Left renal cortex interstitium (tissue), 4 donors: ENCODE results near the gene TLE4. TPM values are rescaled to one million over a fixed set of nuclear protein-coding genes. Genes with fewer than 3 reads are reported as not detected.
A peak's percentile ranks its signal among the peaks of the same experiment; 100 is the strongest.
"Not testable (repeated sequence)": the region's sequence is repeated elsewhere in the genome, so short reads cannot be mapped to it uniquely, and the experiment has no call there.

Experiments
- DNase-seq, 4 donors: peaks; one replicate each; pipeline ENCODE4 v3.0.0-alpha.2; 2013; ENCODE audit warnings: low read depth in 4 of 4, low spot score in 2 of 4, missing footprints in 1 of 4
- polyA plus RNA-seq, 4 donors: library from polyadenylated mRNA; unstranded; fragments of 120-200 nt; gene quantifications; one replicate each; pipeline ENCODE4 v1.2.1, GENCODE V29; 2013; ENCODE audit not compliant: insufficient read length in 4 of 4

The TLE4 gene
- polyA plus RNA-seq, 4 donors = 62.1 to 80.5 (median 73.1) TPM

DNA sequence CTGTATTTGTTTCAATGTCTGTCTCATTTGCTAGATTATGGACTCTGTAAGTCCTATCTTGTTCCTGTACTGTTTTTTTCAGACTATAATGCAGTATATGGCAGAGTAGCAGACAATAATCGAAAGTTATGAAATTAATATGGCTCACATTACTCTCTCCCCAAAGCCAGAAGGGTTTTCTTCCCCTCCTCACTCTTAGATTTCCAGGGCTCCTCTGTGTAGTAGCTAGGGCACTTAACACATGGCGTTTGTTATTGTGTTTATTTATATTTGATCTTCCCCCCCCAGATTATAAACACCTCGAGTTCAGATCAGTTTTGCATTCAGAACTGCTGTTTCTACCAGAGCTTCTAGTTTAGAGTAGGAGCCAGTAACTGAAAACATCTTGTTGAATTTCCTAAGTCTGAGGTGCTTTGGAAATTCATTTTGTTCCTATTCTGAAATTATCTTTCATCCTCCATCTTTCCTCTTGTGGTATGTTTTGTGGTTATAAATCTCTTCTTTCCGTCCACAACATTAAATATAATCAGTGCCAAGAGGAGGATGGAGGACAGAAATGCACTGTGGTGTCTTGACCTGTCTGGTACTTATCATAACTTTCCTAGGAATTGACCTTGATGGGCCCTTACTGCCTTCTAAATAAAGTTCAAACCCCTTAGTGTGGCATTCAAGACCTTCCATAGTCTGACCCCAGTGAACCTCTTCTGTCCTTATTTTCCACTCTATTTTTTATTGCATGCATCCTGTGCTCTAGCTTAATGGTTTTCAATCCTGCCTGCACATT lies 27.0 kb downstream of the TLE4 start:
- DNase-seq = no peak

GRCh38 chr9:79600466-79600865 lies 28.7 kb downstream of the TLE4 start:
- DNase-seq = no peak

GRCh38 chr9:79603222-79603920 lies 31.6 kb downstream of the TLE4 start:
- DNase-seq = no peak

DNA sequence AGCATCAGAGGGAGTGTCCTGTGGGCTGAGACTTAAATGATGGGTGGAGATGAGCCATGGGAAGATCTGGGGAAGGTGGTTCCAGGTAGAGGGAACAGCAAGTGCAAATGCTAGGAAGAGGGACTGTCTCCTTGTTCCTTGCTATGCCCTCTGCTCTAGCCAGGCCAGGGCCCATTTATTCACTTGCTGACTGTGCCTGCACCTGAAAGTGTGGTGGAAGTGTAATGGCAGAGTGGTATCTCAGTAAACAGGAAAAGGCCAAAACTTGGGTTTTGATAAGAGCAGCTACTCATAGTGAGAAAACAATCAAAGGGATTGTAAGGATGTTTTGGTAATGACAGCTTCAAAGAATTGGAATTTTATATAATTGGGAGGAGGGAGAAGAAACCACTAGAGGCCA lies 32.4 kb downstream of the TLE4 start:
- no peak for DNase-seq

- DNase-seq = no peak
Measured at GRCh38 chr9:79604921-79605562, 33.3 kb downstream of the TLE4 start.

DNA sequence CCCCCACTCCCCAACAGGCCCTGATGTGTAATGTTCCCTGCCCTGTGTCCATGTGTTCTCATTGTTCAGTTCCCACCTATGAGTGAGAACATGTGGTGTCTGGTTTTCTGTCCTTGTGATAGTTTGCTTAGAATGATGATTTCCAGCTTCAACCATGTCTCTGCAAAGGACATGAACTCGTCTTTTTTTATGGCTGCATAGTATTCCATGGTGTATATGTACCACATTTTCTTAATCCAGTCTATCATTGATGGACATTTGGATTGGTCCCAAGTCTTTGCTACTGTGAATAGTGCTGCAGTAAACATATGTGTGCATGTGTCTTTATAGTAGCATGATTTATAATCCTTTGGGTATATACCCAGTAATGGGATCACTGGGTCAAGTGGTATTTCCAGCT lies 34.8 kb downstream of the TLE4 start:
- DNase-seq = not testable (repeated sequence)

- DNase-seq = no peak
Measured at GRCh38 chr9:79609468-79610018, 37.8 kb downstream of the TLE4 start.

DNA sequence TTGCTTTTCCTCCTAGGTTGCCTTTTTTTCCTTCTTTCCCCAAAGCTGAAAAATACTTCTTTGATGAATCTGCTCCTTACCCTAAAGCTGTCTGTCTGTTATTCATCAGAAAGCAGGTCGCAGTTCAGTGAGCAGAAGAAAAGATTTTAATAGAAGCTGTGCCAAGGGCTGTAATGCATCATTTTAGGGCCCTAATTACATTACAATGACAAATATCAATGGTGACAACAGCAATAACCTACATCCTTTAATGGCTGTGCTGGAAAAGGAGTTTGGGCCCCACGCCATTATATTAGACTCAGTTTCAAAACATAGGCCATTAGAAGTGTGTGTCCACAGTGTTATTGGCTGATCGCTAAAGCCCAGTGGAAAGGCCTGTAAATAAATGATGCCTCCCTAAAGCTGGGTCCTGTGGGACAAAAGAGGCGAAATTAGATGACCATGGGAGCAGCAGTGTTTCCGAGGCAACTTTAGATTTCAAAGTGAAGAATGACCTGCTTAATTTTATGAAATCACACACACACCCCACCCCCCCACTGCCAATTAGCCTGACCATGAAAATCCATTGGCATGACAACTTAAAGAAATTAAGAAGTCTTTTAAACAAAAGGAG lies 38.4 kb downstream of the TLE4 start:
- DNase-seq = peak in 2 of 4 donors; percentile 42 to 43

- DNase-seq = no peak
Measured at GRCh38 chr9:79610791-79611614, 39.2 kb downstream of the TLE4 start.

DNA sequence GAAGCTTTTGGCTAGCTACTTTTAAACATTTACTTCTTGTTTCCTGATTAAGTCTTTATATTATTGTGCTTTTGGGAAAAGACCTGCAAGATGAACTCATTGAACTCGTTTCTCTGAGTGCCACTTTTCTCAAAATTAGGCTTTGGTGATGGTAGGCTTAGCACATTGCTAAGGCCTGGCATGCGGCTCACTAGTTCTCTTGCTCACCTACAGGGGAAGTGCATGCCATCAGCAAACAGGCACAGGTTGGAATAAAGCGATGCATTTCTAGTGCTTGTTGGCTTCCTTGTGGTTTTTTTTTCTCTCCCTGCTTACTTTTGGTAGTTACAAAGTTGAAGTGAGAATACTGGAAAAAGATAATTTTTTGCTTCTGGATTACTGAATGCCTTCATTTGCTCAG lies 41.4 kb downstream of the TLE4 start:
- DNase-seq = no peak

- no peak for DNase-seq
Measured at GRCh38 chr9:79615038-79615437, 43.3 kb downstream of the TLE4 start.

DNA sequence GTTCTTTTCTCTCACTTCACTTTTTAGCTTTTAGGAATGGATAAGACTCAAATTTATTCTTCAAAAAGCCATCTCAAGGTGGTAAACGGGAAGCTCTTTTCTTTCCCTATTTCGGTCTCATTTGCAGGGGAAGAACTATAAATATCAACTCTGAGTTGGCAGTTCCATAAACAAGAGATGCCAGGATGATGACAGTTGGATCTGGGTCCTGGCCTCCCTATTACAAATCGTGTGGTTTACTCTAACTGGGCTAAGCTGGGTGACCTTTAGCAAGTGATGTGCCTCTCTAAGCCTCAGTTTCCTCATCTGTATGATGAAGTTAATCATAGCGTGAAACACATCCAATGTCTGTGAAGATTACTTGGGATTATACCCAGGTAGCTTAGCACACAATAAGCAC lies 44.2 kb downstream of the TLE4 start:
- DNase-seq = no peak

DNA sequence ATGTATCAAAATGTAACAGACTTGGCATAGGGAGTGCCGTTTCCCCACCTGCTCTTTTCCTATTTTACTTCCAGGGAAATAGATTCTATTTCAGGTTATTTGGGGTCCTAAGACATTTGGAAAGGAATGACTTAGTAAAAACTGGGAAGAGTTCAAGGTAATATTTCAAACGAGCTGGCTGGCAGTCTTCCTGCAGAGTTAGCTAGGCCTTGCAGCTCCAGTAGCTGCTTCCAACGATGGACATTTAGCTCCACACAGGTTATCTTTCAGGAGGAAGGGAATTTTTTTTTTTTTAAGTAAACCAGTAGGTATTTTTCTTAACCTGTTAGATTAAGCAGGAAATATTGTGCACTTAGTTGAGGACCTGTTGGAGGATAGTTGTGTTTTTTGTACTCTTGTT lies 45.2 kb downstream of the TLE4 start:
- no peak for DNase-seq

DNA sequence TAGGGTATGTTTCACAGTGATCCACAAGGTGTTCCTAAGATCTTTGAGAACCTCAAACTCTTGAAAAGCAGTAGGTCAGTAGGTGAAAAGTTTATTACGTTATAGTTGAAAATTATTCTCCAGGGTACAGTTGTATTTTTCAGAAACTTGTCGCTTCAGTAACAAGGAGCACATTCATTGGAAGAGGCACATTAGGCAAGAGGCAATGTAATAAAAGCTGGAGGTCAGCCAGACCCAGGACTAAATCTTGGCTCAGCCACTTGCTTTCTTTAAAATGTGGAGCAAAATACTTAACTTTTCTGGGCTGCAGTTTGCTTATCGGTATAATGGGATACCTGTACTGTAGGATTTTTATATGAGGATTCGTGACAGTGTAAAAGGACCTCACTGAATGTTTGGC lies 45.6 kb downstream of the TLE4 start:
- no peak for DNase-seq

GRCh38 chr9:79619930-79620329 lies 48.2 kb downstream of the TLE4 start:
- no peak for DNase-seq

DNA sequence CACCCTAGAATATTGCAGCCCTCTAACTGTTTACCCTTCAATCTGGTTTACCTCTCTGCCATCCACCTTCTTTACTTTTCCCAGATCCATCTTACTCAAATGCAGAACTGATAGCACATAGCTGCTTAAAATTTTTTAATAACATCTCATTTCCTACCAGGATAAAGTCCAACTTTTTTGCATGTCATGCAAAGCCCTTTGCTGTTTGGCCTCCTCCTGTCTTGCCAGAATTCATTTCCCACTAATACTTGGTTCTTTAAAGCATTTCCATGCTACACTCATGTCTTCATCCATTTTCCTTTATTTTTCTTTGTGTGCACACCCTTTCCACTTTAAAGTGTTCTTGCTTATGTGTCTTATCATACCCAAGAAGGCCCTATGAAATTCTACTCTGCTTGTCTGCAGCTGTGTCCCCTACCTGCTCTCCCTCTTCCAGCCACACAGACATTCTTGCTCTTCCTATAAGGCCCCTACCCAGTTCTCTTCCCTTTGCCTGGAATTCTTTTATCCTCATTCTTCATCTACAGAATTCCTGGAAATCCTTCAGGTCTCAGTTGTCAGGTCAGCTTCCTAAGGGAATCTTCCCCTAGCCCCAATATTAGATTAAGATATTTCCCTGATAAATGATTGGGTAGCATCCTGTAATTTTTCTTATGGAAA lies 50.3 kb downstream of the TLE4 start:
- no peak for DNase-seq

- no peak for DNase-seq
Measured at GRCh38 chr9:79623799-79624721, 52.3 kb downstream of the TLE4 start.

GRCh38 chr9:79629721-79630120 lies 58.0 kb downstream of the TLE4 start:
- no peak for DNase-seq
